CD4-positive, alpha-beta T cell (primary cell): ENCODE measurements around the gene STX3. TPM values are rescaled to one million over a fixed set of nuclear protein-coding genes. Genes with fewer than 3 reads are reported as not detected.

ENCODE experiments used
- ATAC-seq: fragments of 200-7000 bp; cut with Tn5 transposase; one replicate; pipeline ENCODE4 v1.10.0; 2022; ENCODE audit warnings: mild to moderate bottlenecking; ENCODE audit not compliant: poor library complexity
- CTCF ChIA-PET: fragments of 350-600 bp; sonication (Branson Sonifier 250); formaldehyde crosslinking; loops from one replicate; lab custom pipeline; 2021; ENCODE audit warnings: antibody characterized with exemption, inconsistent platforms; lab: Charles Lee
- POLR2A ChIA-PET: fragments of 350-600 bp; sonication (Branson Sonifier 250); formaldehyde crosslinking; loops from one replicate; lab custom pipeline; 2021; ENCODE audit warnings: antibody characterized with exemption, inconsistent platforms; lab: Charles Lee
- DNase-seq, 14 experiments: peaks; one replicate each; pipeline ENCODE4 v3.0.0-alpha.2; 2013 to 2020; ENCODE audit warnings: mixed read lengths in 2 of 14
- H3K27ac ChIP-seq, 2 donors: one replicate each; pipeline versions ENCODE4 v1.5.1 to v1.7.0; 2013; ENCODE audit warnings: low read length in 2 of 2, low read depth in 1 of 2, mild to moderate bottlenecking in 1 of 2
- H3K27me3 ChIP-seq, 2 experiments: 1 replicate in 1 of 2; 2 replicates in 1 of 2; pipeline versions ENCODE4 v1.6.1 to v1.7.0; 2013; ENCODE audit warnings: low read length in 2 of 2, control low read depth in 1 of 2, mild to moderate bottlenecking in 1 of 2, moderate library complexity in 1 of 2; ENCODE audit not compliant: insufficient read depth in 2 of 2, control insufficient read depth in 1 of 2
- H3K36me3 ChIP-seq: one replicate; pipeline ENCODE4 v1.6.1; 2013; ENCODE audit warnings: low read length, control low read depth; ENCODE audit not compliant: insufficient read depth
- H3K4me1 ChIP-seq: one replicate; pipeline ENCODE4 v1.6.1; 2013; ENCODE audit warnings: low read length, control low read depth; ENCODE audit not compliant: insufficient read depth
- H3K4me3 ChIP-seq: one replicate; pipeline ENCODE4 v1.5.1; 2013; ENCODE audit warnings: mild to moderate bottlenecking, low read length, moderate library complexity
- H3K9me3 ChIP-seq, 2 experiments: 1 replicate in 1 of 2; 2 replicates in 1 of 2; pipeline versions ENCODE4 v1.6.1 to v1.7.0; 2013; ENCODE audit warnings: low read length in 2 of 2, mild to moderate bottlenecking in 2 of 2, control low read depth in 1 of 2, moderate library complexity in 1 of 2; ENCODE audit not compliant: control insufficient read depth in 1 of 2, insufficient read depth in 1 of 2
- H3K27ac Mint-ChIP-seq: one replicate; pipeline ENCODE4 v1.8.0; 2020; ENCODE audit warnings: mixed read lengths
- H3K27me3 Mint-ChIP-seq: one replicate; pipeline ENCODE4 v1.8.0; 2021; ENCODE audit warnings: mixed read lengths
- H3K36me3 Mint-ChIP-seq: one replicate; pipeline ENCODE4 v1.8.0; 2021; ENCODE audit warnings: low read depth, mixed read lengths
- H3K4me1 Mint-ChIP-seq: one replicate; pipeline ENCODE4 v1.8.0; 2021; ENCODE audit warnings: low read depth, mixed read lengths
- H3K4me3 Mint-ChIP-seq: one replicate; pipeline ENCODE4 v1.8.0; 2020; ENCODE audit warnings: mild to moderate bottlenecking, mixed read lengths
- H3K9me3 Mint-ChIP-seq: one replicate; pipeline ENCODE4 v1.8.0; 2020; ENCODE audit warnings: mixed read lengths
- intact Hi-C, 2 experiments: fragments of 100-400 bp; cut with DNase I in 1 of 2; cut with micrococcal nuclease in 1 of 2; formaldehyde crosslinking; loops; one replicate each; pipeline versions ENCODE4 v1.15.1 to v1.9.0; 2023 to 2025; cut with DNase I, micrococcal nuclease
- total RNA-seq, 174 experiments: library from RNA in 2 of 174; stranded (reverse) in 2 of 174; gene quantifications; one replicate each; pipeline ENCODE4 v1.2.3 and lab custom pipeline; 2021 to 2026
- TF ChIP-seq, protein P1 (sequence below): fragments of 200-600 bp; IDR thresholded peaks from one replicate; pipeline ENCODE4 v1.8.0; 2022; ENCODE audit warnings: antibody characterized with exemption, mild to moderate bottlenecking

The STX3 gene
- total RNA-seq, 2 experiments from 2014 or later, result 4.6 to 6.4 TPM

DNA sequence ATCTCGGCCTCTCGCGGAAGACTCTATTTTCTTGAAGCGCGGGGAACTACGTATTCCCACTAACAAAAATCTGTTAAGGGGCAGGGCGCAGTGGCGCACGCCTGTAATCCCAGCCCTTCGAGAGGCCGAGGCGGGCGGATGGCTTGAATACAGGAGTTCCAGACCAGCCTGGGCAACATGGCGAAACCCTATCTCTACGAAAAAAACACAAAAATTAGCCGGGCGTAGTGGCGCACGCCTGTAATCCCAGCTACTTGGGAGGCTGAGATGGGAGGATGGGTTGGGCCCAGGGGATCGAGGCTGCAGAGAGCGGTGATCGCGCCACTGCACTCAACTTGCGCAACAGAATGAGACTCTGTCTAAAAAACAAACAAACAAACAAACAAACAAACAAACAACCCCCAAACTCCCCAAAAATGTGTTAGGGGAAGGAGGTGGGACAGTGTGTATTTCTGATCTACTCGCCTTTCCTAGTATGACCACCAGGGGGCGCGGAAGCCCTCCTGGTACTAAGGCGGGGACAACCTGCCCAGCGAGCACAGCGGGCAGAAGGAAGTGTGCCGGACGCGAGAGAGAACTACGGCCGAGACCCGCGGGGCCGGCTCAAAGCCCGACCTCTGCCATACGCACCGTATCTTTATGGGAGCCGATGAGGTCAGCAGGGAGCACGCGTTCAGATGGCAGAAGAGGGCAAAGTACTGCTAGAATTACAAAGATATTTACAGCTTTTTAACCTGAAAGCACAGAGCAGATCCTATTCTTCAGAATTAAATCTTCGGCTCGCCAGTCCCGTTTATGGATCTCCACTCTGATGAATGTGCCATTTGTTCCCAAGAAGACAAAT is 1.3 kb upstream of the STX3 start:
- H3K36me3 Mint-ChIP-seq, result peaks cover 3% of the 10 kb centered on the region
- ChIA-PET CTCF (interaction anchor here (0.6 to 4.1 kb wide), 5 partner anchors 13 to 85 kb away, joined by 3 to 50 read pairs (median 6); partner anchors contain the start of genes MRPL16 and PATL1), POLR2A (interaction anchor here (1.0 to 3.2 kb wide), 6 partner anchors 13 to 138 kb away, joined by 3 to 21 read pairs (median 18); partner anchors contain the start of genes MRPL16, OSBP and PATL1)
- ATAC-seq (peak; percentile 63), DNase-seq (peak; percentile 67 to 89 (median 78))
- H3K27ac ChIP-seq, result no peak overlapping the region
- H3K27me3 ChIP-seq, result peaks cover 6 to 16% of the 10 kb centered on the region in 2 experiments
- peaks cover 26% of the 10 kb centered on the region for H3K4me1 Mint-ChIP-seq
- intact Hi-C loops, result loop anchor here (1.0 to 5.0 kb wide), 3 partner anchors 48 to 438 kb away; partner anchors contain the start of gene MRPL16 (in 1 of the 2)
- no peaks in the 10 kb centered on the region for H3K36me3 ChIP-seq
- TF ChIP-seq, protein P1, sequence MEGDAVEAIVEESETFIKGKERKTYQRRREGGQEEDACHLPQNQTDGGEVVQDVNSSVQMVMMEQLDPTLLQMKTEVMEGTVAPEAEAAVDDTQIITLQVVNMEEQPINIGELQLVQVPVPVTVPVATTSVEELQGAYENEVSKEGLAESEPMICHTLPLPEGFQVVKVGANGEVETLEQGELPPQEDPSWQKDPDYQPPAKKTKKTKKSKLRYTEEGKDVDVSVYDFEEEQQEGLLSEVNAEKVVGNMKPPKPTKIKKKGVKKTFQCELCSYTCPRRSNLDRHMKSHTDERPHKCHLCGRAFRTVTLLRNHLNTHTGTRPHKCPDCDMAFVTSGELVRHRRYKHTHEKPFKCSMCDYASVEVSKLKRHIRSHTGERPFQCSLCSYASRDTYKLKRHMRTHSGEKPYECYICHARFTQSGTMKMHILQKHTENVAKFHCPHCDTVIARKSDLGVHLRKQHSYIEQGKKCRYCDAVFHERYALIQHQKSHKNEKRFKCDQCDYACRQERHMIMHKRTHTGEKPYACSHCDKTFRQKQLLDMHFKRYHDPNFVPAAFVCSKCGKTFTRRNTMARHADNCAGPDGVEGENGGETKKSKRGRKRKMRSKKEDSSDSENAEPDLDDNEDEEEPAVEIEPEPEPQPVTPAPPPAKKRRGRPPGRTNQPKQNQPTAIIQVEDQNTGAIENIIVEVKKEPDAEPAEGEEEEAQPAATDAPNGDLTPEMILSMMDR, result peak; percentile 96
- peak overlapping the region; percentile 40 for H3K27ac Mint-ChIP-seq
- H3K9me3 Mint-ChIP-seq, result no peaks in the 10 kb centered on the region
- peaks cover 18% of the 10 kb centered on the region for H3K27me3 Mint-ChIP-seq
- H3K9me3 ChIP-seq, result no peaks in the 10 kb centered on the region
- H3K4me1 ChIP-seq, result peaks cover 28% of the 10 kb centered on the region
- peak overlapping the region; percentile 89 for H3K4me3 ChIP-seq
- peak overlapping the region; percentile 93 for H3K4me3 Mint-ChIP-seq

- peak overlapping the region; percentile 93 for H3K4me3 Mint-ChIP-seq
- H3K4me1 Mint-ChIP-seq, result peaks cover 26% of the 10 kb centered on the region
- ChIA-PET POLR2A (interaction anchor here (1.0 to 3.2 kb wide), 6 partner anchors 13 to 139 kb away, joined by 3 to 21 read pairs (median 18); partner anchors contain the start of genes MRPL16, OSBP and PATL1), CTCF (interaction anchor here (0.6 to 4.1 kb wide), 5 partner anchors 12 to 85 kb away, joined by 3 to 50 read pairs (median 6); partner anchors contain the start of genes MRPL16 and PATL1)
- peaks cover 3% of the 10 kb centered on the region for H3K36me3 Mint-ChIP-seq
- H3K27ac ChIP-seq, result no peak overlapping the region
- H3K4me1 ChIP-seq, result peaks cover 28% of the 10 kb centered on the region
- H3K27me3 ChIP-seq, result peaks cover 6 to 10% of the 10 kb centered on the region in 2 experiments
- no peaks in the 10 kb centered on the region for H3K36me3 ChIP-seq
- H3K9me3 ChIP-seq, result no peaks in the 10 kb centered on the region
- peak; percentile 27 for ATAC-seq
- peak overlapping the region; percentile 40 for H3K27ac Mint-ChIP-seq
- TF ChIP-seq, protein P1, result no peak
- peaks cover 12% of the 10 kb centered on the region for H3K27me3 Mint-ChIP-seq
- peak in 8 of 14 experiments; percentile 3 to 59 (median 28) for DNase-seq
- peak overlapping the region; percentile 89 for H3K4me3 ChIP-seq
- intact Hi-C loops, result loop anchor here (1.0 to 5.0 kb wide), 3 partner anchors 48 to 438 kb away; partner anchors contain the start of gene MRPL16 (in 1 of the 2)
- H3K9me3 Mint-ChIP-seq, result no peaks in the 10 kb centered on the region
Observed at GRCh38 chr11:59754494-59754858, 700 bp upstream of the STX3 start.
